ENCODE results near the gene CCDC6. TPM values are rescaled to one million over a fixed set of nuclear protein-coding genes. Genes with fewer than 3 reads are reported as not detected.
"Not testable (repeated sequence)": the region's sequence is repeated elsewhere in the genome, so short reads cannot be mapped to it uniquely, and the experiment has no call there.

Gene CCDC6
- polyA plus RNA-seq, 3 donors, result 4.2 to 13.5 (median 6.2) TPM

DNA sequence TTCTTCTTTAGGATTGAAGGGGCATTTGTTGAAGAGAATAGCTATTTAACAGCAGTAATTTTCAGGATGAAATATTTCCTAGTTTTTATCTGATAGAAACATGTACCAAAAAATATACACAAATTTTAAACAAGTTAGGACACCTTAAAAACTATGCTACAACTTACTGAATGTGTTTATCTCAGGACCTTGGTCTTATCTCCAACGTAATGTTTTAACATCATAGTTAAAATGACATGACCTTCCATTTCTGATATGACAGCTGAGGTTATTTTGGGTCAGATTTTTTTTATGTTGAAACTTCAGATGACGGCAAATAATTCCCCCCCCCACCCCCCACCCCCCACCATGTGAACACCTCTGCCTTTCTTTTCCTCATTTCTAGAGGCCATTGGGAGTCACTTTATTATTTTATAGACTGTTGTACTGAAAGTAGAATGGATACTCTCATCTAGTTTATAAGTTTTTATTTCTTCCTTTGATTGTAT is 161.1 kb downstream of the CCDC6 start:
- no peak overlapping the region for H3K4me3 Mint-ChIP-seq
- no CpG with 5 or more reads among the region's 2 CpGs for WGBS (ENCODE audit: insufficient coverage)
- no peaks in the 10 kb centered on the region for H3K4me1 Mint-ChIP-seq
- peaks cover 0 to 6% of the 10 kb centered on the region in 2 donors for H3K9me3 ChIP-seq (replicated peaks in 1 of 2; ENCODE audit: control insufficient read depth in 1 of 2, insufficient read depth in 1 of 2, low read length in 2 of 2)
- H2AFZ ChIP-seq (ENCODE audit: insufficient read depth, low read depth, low read length, poor library complexity, severe bottlenecking), result no peak overlapping the region
- H3K36me3 ChIP-seq (replicated peaks in 1 of 2; ENCODE audit: control insufficient read depth in 1 of 2, insufficient read depth in 2 of 2, low read length in 2 of 2), result no peaks in the 10 kb centered on the region
- peaks cover 5 to 14% (median 8%) of the 10 kb centered on the region in 7 donors for H3K9me3 Mint-ChIP-seq
- no peaks in the 10 kb centered on the region for H3K79me2 ChIP-seq (ENCODE audit: insufficient read depth, low read length)
- no peaks in the 10 kb centered on the region for H3K4me1 ChIP-seq (ENCODE audit: control insufficient read depth in 1 of 2, insufficient read depth in 2 of 2, low read length in 2 of 2)
- intact Hi-C loops (cut with micrococcal nuclease), result no loop called here
- H3K27ac Mint-ChIP-seq, result no peak overlapping the region
- H3K27me3 ChIP-seq (ENCODE audit: control insufficient read depth in 2 of 2, insufficient read depth in 2 of 2, low read length in 2 of 2), result no peaks in the 10 kb centered on the region
- H3K9ac ChIP-seq (ENCODE audit: insufficient read depth, low read length, poor library complexity, severe bottlenecking), result no peak overlapping the region
- DNase-seq, result no peak
- no peaks in the 10 kb centered on the region for H3K36me3 Mint-ChIP-seq
- no peak for TF ChIP-seq CTCF (IDR thresholded peaks at IDR 0.05)
- H3K4me3 ChIP-seq (replicated peaks in 1 of 3; ENCODE audit: low read depth in 2 of 3, low read length in 3 of 3), result no peak overlapping the region
- no peak overlapping the region for H3K4me2 ChIP-seq (replicated peaks; ENCODE audit: extremely low read depth, low read length, poor library complexity, severe bottlenecking)
- no peak overlapping the region for H3K27ac ChIP-seq (ENCODE audit: low read depth in 1 of 2, low read length in 2 of 2)
- no peaks in the 10 kb centered on the region for H4K20me1 ChIP-seq (ENCODE audit: insufficient read depth, low read length)
- H3K27me3 Mint-ChIP-seq (ENCODE audit: low read depth in 3 of 3), result peaks cover 0 to 5% (median 2%) of the 10 kb centered on the region in 3 donors

- H3K27ac ChIP-seq (ENCODE audit: low read depth in 1 of 2, low read length in 2 of 2); H3K36me3 ChIP-seq (replicated peaks in 1 of 2; ENCODE audit: control insufficient read depth in 1 of 2, insufficient read depth in 2 of 2, low read length in 2 of 2); DNase-seq; H3K9ac ChIP-seq (ENCODE audit: insufficient read depth, low read length, poor library complexity, severe bottlenecking); intact Hi-C loops (cut with micrococcal nuclease); H4K20me1 ChIP-seq (ENCODE audit: insufficient read depth, low read length); H3K4me3 Mint-ChIP-seq; H3K4me1 ChIP-seq (ENCODE audit: control insufficient read depth in 1 of 2, insufficient read depth in 2 of 2, low read length in 2 of 2); H3K9me3 ChIP-seq (replicated peaks in 1 of 2; ENCODE audit: control insufficient read depth in 1 of 2, insufficient read depth in 1 of 2, low read length in 2 of 2); H3K4me2 ChIP-seq (replicated peaks; ENCODE audit: extremely low read depth, low read length, poor library complexity, severe bottlenecking); H3K27me3 Mint-ChIP-seq (ENCODE audit: low read depth in 3 of 3); H3K27ac Mint-ChIP-seq; H3K36me3 Mint-ChIP-seq; H3K4me1 Mint-ChIP-seq; H3K4me3 ChIP-seq (replicated peaks in 1 of 3; ENCODE audit: low read depth in 2 of 3, low read length in 3 of 3); H2AFZ ChIP-seq (ENCODE audit: insufficient read depth, low read depth, low read length, poor library complexity, severe bottlenecking); H3K79me2 ChIP-seq (ENCODE audit: insufficient read depth, low read length); H3K27me3 ChIP-seq (ENCODE audit: control insufficient read depth in 2 of 2, insufficient read depth in 2 of 2, low read length in 2 of 2): not testable (repeated sequence)
- H3K9me3 Mint-ChIP-seq, result peaks cover 5 to 15% (median 8%) of the 10 kb centered on the region in 7 donors
- no CpG with 5 or more reads among the region's 6 CpGs for WGBS (ENCODE audit: insufficient coverage)
Observed at GRCh38 chr10:59744762-59745161, 161.6 kb downstream of the CCDC6 start.

DNA sequence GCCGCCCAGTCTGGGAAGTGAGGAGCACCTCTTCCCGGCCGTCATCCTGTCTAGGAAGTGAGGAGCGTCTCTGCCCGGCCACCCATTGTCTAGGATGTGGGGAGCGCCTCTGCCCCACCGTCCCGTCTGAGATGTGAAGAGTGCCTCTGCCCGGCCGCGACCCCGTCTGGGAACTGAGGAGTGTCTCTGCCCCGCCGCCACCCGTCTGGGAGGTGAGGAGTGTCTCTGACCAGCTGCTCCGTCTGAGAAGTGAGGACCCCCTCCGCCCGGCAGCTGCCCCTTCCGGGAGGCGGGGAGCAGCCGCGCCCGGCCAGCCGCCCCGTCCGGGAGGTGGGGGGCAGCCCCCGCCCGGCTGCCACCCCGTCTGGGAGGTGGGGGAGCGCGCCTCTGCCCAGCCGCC is 162.2 kb downstream of the CCDC6 start:
- H3K79me2 ChIP-seq (ENCODE audit: insufficient read depth, low read length); intact Hi-C loops (cut with micrococcal nuclease); H3K4me2 ChIP-seq (replicated peaks; ENCODE audit: extremely low read depth, low read length, poor library complexity, severe bottlenecking); H3K4me3 Mint-ChIP-seq; H2AFZ ChIP-seq (ENCODE audit: insufficient read depth, low read depth, low read length, poor library complexity, severe bottlenecking); H3K27me3 Mint-ChIP-seq (ENCODE audit: low read depth in 3 of 3); H3K4me3 ChIP-seq (replicated peaks in 1 of 3; ENCODE audit: low read depth in 2 of 3, low read length in 3 of 3); H3K36me3 Mint-ChIP-seq; H3K4me1 Mint-ChIP-seq; H3K27ac Mint-ChIP-seq; H3K27me3 ChIP-seq (ENCODE audit: control insufficient read depth in 2 of 2, insufficient read depth in 2 of 2, low read length in 2 of 2); DNase-seq; H3K4me1 ChIP-seq (ENCODE audit: control insufficient read depth in 1 of 2, insufficient read depth in 2 of 2, low read length in 2 of 2); H3K36me3 ChIP-seq (replicated peaks in 1 of 2; ENCODE audit: control insufficient read depth in 1 of 2, insufficient read depth in 2 of 2, low read length in 2 of 2); H3K9me3 ChIP-seq (replicated peaks in 1 of 2; ENCODE audit: control insufficient read depth in 1 of 2, insufficient read depth in 1 of 2, low read length in 2 of 2); H3K27ac ChIP-seq (ENCODE audit: low read depth in 1 of 2, low read length in 2 of 2); H3K9ac ChIP-seq (ENCODE audit: insufficient read depth, low read length, poor library complexity, severe bottlenecking); H4K20me1 ChIP-seq (ENCODE audit: insufficient read depth, low read length): not testable (repeated sequence)
- peaks cover 5 to 15% (median 8%) of the 10 kb centered on the region in 7 donors for H3K9me3 Mint-ChIP-seq
- WGBS (ENCODE audit: insufficient coverage), result 98% methylated on average over 28 of the region's 32 CpGs
